GM23248 (cell line): ENCODE data around the gene PITPNB. TPM values are rescaled to one million over a fixed set of nuclear protein-coding genes. Genes with fewer than 3 reads are reported as not detected.
A peak's percentile ranks its signal among the peaks of the same experiment; 100 is the strongest.

ENCODE experiments used
- DNase-seq: peaks from one replicate; pipeline ENCODE4 v3.0.0-alpha.2; 2015
- H2AFZ ChIP-seq: fragments of 200-600 bp; sonication (generic); 2 replicates; pipeline ENCODE4 v1.6.1; 2016; ENCODE audit warnings: antibody characterized with exemption
- H3F3A ChIP-seq: fragments of 200-600 bp; sonication (generic); 2 replicates; pipeline ENCODE4 v1.6.1; 2016; ENCODE audit warnings: mild to moderate bottlenecking, antibody characterized with exemption, mixed run types; ENCODE audit not compliant: insufficient read depth
- H3K27ac ChIP-seq: fragments of 200-600 bp; sonication (generic); 2 replicates; pipeline ENCODE4 v1.5.1; 2016; ENCODE audit warnings: mild to moderate bottlenecking
- H3K27me3 ChIP-seq: fragments of 200-600 bp; sonication (generic); replicated peaks from 2 replicates; pipeline ENCODE4 v1.6.1; 2016; ENCODE audit warnings: mild to moderate bottlenecking; ENCODE audit not compliant: insufficient read depth
- H3K36me3 ChIP-seq: fragments of 200-600 bp; sonication (generic); 2 replicates; pipeline ENCODE4 v1.6.1; 2016; ENCODE audit warnings: low read depth, mild to moderate bottlenecking
- H3K4me1 ChIP-seq: fragments of 200-600 bp; sonication (generic); 2 replicates; pipeline ENCODE4 v1.6.1; 2016; ENCODE audit warnings: mild to moderate bottlenecking; ENCODE audit not compliant: insufficient read depth
- H3K4me2 ChIP-seq: fragments of 200-600 bp; sonication (generic); one replicate; pipeline ENCODE4 v1.6.1; 2016; ENCODE audit warnings: mild to moderate bottlenecking; ENCODE audit not compliant: unreplicated experiment
- H3K4me3 ChIP-seq: fragments of 200-600 bp; sonication (generic); 2 replicates; pipeline ENCODE4 v1.5.1; 2016; ENCODE audit warnings: mild to moderate bottlenecking
- H3K79me2 ChIP-seq: fragments of 200-600 bp; sonication (generic); 2 replicates; pipeline ENCODE4 v1.6.1; 2016; ENCODE audit warnings: mild to moderate bottlenecking; ENCODE audit not compliant: insufficient read depth
- H3K9ac ChIP-seq: fragments of 200-600 bp; sonication (generic); 2 replicates; pipeline ENCODE4 v1.6.1; 2016; ENCODE audit warnings: mild to moderate bottlenecking
- H3K9me2 ChIP-seq: fragments of 200-600 bp; sonication (generic); 2 replicates; pipeline ENCODE4 v1.6.1; 2016; ENCODE audit warnings: mixed run types, mild to moderate bottlenecking, moderate library complexity; ENCODE audit not compliant: insufficient read depth
- H3K9me3 ChIP-seq: fragments of 200-600 bp; sonication (generic); one replicate; pipeline ENCODE4 v1.6.1; 2017; ENCODE audit warnings: low read depth
- H4K20me1 ChIP-seq: fragments of 200-600 bp; sonication (generic); 2 replicates; pipeline ENCODE4 v1.6.0; 2016; ENCODE audit not compliant: insufficient read depth
- EZH2 ChIP-seq: fragments of 200-600 bp; sonication (generic); IDR thresholded peaks from 2 replicates; pipeline ENCODE4 v1.6.1; 2018; ENCODE audit warnings: antibody characterized with exemption, mild to moderate bottlenecking; ENCODE audit not compliant: insufficient read depth, poor library complexity, severe bottlenecking
- EZH2phosphoT487 ChIP-seq: fragments of 200-600 bp; sonication (generic); IDR thresholded peaks from 2 replicates; pipeline ENCODE4 v1.6.1; 2018; ENCODE audit warnings: antibody characterized with exemption, moderate library complexity, mild to moderate bottlenecking, low read depth; ENCODE audit not compliant: insufficient read depth
- WGBS, 2 experiments: methylation state at CpG; one replicate each; pipeline ENCODE4 v1.1.6; 2015 to 2017; ENCODE audit warnings: low lambda C conversion rate in 2 of 2, low coverage in 1 of 2; ENCODE audit errors: missing lambda C conversion rate in 2 of 2; 5-methylcytosine and 5-hydroxymethylcytosine counted together
- in situ Hi-C: fragments of 300-500 bp; cut with MboI; formaldehyde crosslinking; loops from 2 replicates; pipeline ENCODE4 v1.15.0; 2020
- polyA plus RNA-seq: library from polyadenylated mRNA; unstranded; fragments of >200 nt; fragmentation: Nextera tagmentation; extraction: Ambion mirVana; gene quantifications from 2 replicates; pipeline ENCODE4 v1.2.1, GENCODE V29; 2016
- total RNA-seq: library from RNA; depleted of rRNA; stranded (reverse); fragments of >200 nt; shearing (Covaris generic); gene quantifications from 2 replicates; pipeline ENCODE4 v1.2.3, GENCODE V29; 2014

Gene PITPNB
- total and polyA plus RNA-seq, 2 experiments from 2014 or later, result 17.7 to 82.1 TPM

- Histone ChIP-seq H3K4me2 (peak overlapping the region; percentile 51), H3K27me3 (no peaks in the 10 kb centered on the region), H4K20me1 (peaks cover 6% of the 10 kb centered on the region; the same call in 1 of the 2 replicates), H2AFZ (no peak overlapping the region), H3K27ac (peak overlapping the region; percentile 74), H3K4me3 (0 out of 2 replicates have a peak overlapping the region, but pooled peaks have one; percentile 10), H3K9ac (peak overlapping the region; percentile 11; the same call in 1 of the 2 replicates), H3K9me2 (no peaks in the 10 kb centered on the region), H3K4me1 (peaks cover 35% of the 10 kb centered on the region), H3F3A (peaks cover 42% of the 10 kb centered on the region), H3K9me3 (no peaks in the 10 kb centered on the region), H3K36me3 (peaks cover 10% of the 10 kb centered on the region; the same call in 1 of the 2 replicates), H3K79me2 (peaks cover 43% of the 10 kb centered on the region)
- in situ Hi-C loops, result no loop called here
- peak; percentile 86 for DNase-seq
- WGBS, 2 experiments, result 59% methylated on average over 3 of the region's 3 CpGs
- TF ChIP-seq EZH2, result no peak
- TF ChIP-seq EZH2phosphoT487, result 0 out of 2 replicates have a peak, but pooled peaks have one; percentile 68
Observed at GRCh38 chr22:27885977-27886842, 32.8 kb downstream of the PITPNB start.

DNA sequence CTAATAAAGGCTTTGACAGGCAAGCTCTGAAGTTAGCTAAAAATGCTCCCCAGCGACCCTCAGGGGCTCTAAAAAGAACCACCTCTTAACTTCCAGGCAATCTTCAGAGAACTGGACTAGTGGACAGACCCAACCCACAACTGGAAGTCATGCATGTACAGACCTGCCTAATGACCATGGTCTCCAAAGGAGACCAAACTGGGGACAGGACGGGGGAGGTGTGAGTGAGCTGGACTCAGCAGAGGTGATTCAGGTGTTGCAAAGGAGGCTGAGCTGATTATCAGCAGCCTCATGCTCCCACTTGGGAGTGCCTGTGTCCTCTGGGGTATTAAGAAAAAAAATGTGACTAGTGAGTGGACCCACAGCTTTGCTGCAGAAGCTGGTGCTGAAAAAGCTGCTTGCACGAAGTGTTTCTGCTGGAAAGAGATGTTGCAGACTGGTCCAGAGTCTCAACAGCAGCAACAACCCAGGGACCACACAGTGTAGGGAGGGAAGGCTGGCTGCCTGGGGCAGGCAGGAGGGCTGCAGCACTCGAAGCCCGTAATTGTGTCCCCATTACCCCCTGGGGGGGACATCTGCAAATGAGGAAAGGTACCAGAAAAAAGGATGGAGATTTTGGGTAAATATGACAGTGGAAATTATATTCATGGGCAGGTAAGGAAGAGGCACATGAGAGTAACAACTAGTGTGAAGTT is 35.3 kb downstream of the PITPNB start:
- Histone ChIP-seq H3K9me3 (no peaks in the 10 kb centered on the region), H3K9ac (no peak overlapping the region), H3K9me2 (no peaks in the 10 kb centered on the region), H3K4me1 (peaks cover 48% of the 10 kb centered on the region), H3K79me2 (peaks cover 52% of the 10 kb centered on the region), H3K27ac (no peak overlapping the region), H3K36me3 (peaks cover 8% of the 10 kb centered on the region; the same call in 1 of the 2 replicates), H3K27me3 (no peaks in the 10 kb centered on the region), H3F3A (peaks cover 46% of the 10 kb centered on the region), H4K20me1 (peaks cover 10% of the 10 kb centered on the region; the same call in 1 of the 2 replicates), H3K4me3 (no peak overlapping the region), H3K4me2 (no peak overlapping the region), H2AFZ (no peak overlapping the region)
- in situ Hi-C loops, result no loop called here
- 89 to 96% methylated on average over 5 of the region's 5 CpGs for WGBS, 2 experiments
- DNase-seq, result no peak
- TF ChIP-seq EZH2phosphoT487 (no peak), EZH2 (no peak)

DNA sequence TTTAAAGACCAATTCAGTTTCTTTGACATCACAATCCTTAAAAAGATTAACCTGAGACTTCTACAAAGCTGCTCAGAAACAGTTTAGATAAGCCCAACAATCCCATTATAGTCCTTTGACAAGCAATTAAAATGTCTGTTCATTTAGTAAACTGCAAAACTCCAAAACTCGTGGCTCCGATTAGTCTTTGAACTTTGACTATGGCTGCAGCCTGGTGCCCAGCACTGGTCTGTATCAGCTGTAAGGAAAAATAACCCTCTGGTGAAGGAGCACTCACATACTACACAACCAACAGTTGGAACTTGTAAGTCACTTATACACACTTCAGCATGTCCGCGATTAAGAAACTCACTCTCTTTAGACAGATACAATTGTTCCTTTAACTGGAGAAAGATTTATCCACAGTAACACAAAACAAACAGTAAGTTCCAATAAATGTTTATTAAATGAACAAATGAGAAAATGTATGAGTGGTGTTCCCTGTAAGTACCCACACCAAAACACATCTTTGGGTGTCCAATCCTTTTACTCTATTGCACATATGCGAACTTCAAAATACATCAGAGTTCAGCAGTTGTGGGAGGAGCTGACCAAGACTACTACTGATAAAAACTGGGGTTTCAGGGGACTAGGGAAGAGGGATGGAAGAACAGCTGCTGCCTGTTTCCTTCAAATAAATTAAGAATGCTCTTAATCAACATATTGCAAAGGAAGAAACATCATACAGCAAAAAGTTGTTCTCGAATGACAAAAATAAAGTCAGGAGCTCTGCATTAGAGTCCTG is 36.4 kb downstream of the PITPNB start:
- Histone ChIP-seq H3K27ac (no peak overlapping the region), H3K79me2 (peaks cover 58% of the 10 kb centered on the region), H3K9me3 (no peaks in the 10 kb centered on the region), H3K4me3 (no peak overlapping the region), H3K4me2 (no peak overlapping the region), H3K36me3 (no peaks in the 10 kb centered on the region), H2AFZ (no peak overlapping the region), H3K9me2 (no peaks in the 10 kb centered on the region), H3F3A (peaks cover 34% of the 10 kb centered on the region), H3K4me1 (peaks cover 53% of the 10 kb centered on the region), H3K27me3 (no peaks in the 10 kb centered on the region), H3K9ac (no peak overlapping the region), H4K20me1 (peaks cover 9% of the 10 kb centered on the region; the same call in 1 of the 2 replicates)
- TF ChIP-seq EZH2, result no peak
- TF ChIP-seq EZH2phosphoT487, result no peak
- no peak for DNase-seq
- in situ Hi-C loops, result no loop called here
- WGBS, 2 experiments, result 88 to 92% methylated on average over 6 of the region's 6 CpGs

- peaks cover 6% of the 10 kb centered on the region; the same call in 1 of the 2 replicates for H4K20me1 ChIP-seq
- H3K4me1 ChIP-seq, result peaks cover 58% of the 10 kb centered on the region
- no peak for TF ChIP-seq EZH2phosphoT487
- no peak for TF ChIP-seq EZH2
- no peak overlapping the region for H3K9ac ChIP-seq
- H3K4me3 ChIP-seq, result no peak overlapping the region
- in situ Hi-C loops, result no loop called here
- no peaks in the 10 kb centered on the region for H3K27me3 ChIP-seq
- WGBS, 2 experiments, result 25 to 28% methylated on average over 3 of the region's 3 CpGs
- no peaks in the 10 kb centered on the region for H3K36me3 ChIP-seq
- DNase-seq, result peak; percentile 34
- H3K79me2 ChIP-seq, result peaks cover 68% of the 10 kb centered on the region
- H2AFZ ChIP-seq, result no peak overlapping the region
- H3F3A ChIP-seq, result peaks cover 31% of the 10 kb centered on the region
- no peaks in the 10 kb centered on the region for H3K9me2 ChIP-seq
- H3K4me2 ChIP-seq, result no peak overlapping the region
- peak overlapping the region; percentile 16; the same call in 1 of the 2 replicates for H3K27ac ChIP-seq
- no peaks in the 10 kb centered on the region for H3K9me3 ChIP-seq
Observed at GRCh38 chr22:27881421-27881820, 37.6 kb downstream of the PITPNB start.
